SH-SY5Y (cell line): ENCODE measurements around the gene DPY30.

ENCODE experiments used
- GATA2 ChIP-seq: IDR thresholded peaks from 2 replicates; pipeline ENCODE4 v1.6.1; 2011; ENCODE audit warnings: mild to moderate bottlenecking, low read depth, low read length
- GATA3 ChIP-seq: IDR thresholded peaks from 2 replicates; pipeline ENCODE4 v1.6.1; 2011; ENCODE audit warnings: low read depth, mild to moderate bottlenecking, low read length, moderate library complexity

Gene DPY30

DNA sequence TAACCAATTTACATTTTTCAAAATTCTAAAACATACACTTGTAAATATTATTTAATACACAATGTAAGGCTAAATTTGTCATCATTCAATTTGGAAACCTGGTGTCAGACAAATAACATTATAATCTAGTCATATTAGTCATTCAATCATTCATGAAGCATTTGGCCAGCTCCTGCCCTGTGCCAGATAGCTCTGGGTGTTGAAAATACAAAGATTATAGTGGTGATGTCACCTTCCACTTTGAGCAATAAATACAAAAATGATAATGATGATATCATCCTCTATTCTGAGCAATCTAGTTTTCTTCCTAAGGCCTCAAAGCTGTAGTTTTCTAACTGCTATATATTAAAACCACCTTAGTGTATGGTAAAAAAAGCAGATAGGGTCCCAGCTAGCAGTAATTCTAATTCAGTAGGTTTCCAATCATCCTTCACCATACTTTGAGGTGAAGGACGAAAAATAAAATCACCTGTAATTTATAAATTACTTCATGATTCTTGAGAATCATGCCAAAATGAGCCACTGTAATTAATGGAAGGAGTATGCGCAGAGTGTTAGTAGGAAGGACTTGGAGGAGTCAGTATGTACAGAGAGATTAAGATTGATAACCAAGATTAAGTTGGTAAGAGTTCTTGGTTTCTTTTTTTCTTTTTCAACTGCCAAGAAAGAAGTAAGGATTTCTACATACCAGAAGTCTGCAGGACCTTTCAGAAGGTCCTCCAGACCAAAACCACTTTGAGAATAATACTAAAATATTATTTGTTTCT lies 52.0 kb downstream of the DPY30 start:
- TF ChIP-seq GATA2: no peak
- no peak for TF ChIP-seq GATA3

DNA sequence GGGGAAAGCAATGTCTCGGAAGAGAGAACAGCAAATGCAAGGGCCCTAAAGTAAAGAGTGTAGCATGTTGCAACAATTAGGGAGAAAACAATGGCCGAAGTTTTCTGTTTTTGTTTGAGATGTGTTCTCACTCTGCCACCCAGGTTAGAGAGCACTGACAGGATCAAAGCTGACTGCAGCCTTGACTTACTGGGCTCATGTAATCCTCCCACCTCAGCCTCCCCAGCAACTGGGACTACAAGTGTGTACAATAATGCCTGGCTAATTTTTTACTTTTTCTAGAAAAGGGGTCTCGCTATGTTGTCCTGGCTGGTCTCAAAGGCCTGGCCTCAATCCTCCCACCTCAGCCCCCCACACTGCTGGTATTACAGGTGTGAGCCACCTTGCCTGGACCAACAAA lies 52.7 kb downstream of the DPY30 start:
- TF ChIP-seq GATA2: no peak
- TF ChIP-seq GATA3: no peak

DNA sequence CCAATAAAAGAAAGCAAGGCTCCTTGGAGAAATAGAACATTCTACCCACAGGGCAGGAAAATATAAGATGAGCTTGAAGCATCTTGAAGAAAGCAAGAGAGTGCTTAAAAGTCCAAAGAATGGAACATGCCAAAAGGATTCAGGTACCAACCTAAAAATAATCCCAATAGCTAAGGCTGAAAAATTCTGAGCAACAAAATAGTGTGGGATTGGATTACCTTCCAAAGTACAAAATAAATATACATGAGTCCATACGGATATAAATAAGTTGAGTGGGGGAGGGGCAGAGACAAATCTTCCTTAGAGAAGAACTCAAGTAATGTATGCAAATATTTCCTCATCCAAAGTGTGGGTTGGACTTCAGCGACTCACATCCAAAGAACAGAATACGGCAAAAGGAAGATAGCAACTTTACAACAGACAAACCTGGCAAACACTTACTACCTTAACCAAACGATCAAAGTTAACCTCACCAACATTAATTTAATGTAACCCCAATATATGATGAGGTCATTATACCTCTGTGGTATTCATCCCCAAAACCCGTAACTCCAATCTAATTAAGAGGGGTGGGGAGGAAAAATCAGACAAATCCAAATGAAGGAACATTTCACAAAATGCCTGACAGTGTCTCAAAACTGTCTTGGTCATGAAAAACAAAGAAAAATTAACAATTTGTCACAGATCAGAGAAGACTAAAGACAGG lies 55.7 kb downstream of the DPY30 start:
- TF ChIP-seq GATA3: no peak
- TF ChIP-seq GATA2: no peak

DNA sequence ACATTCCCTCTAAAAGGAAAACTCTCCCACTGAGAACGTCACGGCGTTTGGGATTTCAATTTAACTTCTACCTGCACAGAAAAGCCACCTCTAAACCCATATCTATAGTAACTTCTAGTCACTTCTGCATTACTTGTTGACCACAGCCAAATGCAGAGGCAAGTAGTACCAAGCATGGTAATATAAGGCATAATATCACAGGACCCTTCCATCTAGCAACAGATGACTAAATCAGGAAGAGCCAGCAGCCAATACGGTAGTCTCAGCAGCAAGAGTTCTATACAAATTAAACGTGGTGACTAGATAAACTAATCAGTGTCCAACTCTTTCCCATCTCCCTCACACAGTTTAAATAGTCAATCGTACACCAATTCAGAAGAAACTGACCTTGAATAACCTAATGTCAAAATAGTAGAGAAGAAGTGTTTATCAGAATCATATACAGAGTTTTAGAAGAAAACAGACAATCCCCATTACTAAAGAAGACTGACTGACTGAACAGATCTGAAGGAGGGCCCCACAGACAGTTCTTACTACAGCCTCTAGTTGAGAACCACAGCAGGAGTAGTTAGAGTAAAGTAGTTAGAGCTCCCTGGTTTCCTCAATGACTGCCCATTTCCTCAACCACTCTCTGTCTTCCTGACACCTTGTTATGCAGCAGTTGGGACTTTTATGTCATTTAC lies 58.8 kb downstream of the DPY30 start:
- TF ChIP-seq GATA3 (no peak), GATA2 (no peak)

DNA sequence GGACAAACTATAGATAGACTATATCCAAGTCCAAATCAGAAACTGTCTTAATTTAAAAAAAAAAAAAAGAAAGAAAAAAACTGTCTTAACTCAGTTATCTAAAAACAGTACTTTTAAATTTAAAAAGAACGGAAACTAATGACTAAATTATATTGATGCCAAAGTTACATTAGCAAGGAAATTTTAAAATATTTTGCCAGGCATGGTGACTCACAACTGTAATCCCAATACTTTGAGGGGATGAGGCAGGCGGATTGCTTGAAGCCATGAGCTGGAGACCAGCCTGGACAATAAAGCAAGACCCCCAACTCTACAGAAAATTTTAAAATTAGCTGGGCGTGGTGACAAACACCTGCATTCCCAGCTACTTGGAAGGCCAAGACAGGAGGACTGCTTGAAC lies 59.6 kb downstream of the DPY30 start:
- no peak for TF ChIP-seq GATA3
- TF ChIP-seq GATA2: no peak

DNA sequence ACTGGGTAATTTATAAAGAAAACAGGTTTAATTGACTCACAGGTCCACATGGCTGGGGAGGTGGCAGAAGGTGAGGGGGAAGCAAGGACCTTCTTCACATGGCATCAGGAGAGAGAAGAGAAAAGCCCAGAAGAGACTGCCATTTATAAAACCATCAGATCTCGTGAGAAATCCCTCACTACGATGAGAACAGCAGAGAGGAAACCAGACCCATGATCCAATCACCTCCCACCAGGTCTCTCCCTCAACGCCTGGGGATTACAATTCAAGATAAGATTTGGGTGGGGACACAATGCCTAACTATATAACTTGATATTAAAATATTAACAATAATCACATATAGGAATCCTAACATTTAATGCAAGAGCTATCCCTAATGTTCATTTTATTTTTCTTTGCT lies 60.6 kb downstream of the DPY30 start:
- TF ChIP-seq GATA2 (no peak), GATA3 (no peak)

DNA sequence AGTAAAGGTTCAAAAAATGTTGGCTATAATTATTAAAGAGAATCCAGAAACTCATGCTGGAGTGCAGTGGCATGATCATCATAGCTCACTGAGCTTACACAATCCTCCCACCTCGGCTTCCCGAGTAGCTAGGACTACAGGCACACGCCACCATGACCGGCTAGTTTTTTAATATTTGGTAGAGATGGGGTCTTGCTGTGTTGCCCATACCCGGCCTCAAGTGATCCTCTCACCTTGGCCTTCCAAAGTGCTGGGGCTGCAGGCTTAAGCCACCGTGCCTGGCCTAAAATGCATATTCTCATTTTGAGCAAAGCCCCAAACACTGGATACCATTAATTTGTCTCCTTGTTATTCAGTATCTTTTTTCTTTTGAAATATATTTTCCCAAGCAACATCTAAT lies 61.2 kb downstream of the DPY30 start:
- no peak for TF ChIP-seq GATA2
- TF ChIP-seq GATA3: no peak
